Left ventricle myocardium inferior (tissue), 1 donor: ENCODE measurements around the gene LANCL1. TPM values are rescaled to one million over a fixed set of nuclear protein-coding genes. Genes with fewer than 3 reads are reported as not detected.

Source experiments
- DNase-seq: peaks from one replicate; pipeline ENCODE4 v3.0.0-alpha.2; 2020
- H3K27ac ChIP-seq: fragments of 200-600 bp; replicated peaks from 2 replicates; pipeline ENCODE4 v1.8.0; 2021
- H3K27me3 ChIP-seq: fragments of 200-600 bp; 2 replicates; pipeline ENCODE4 v1.8.0; 2021; ENCODE audit warnings: low read depth
- H3K36me3 ChIP-seq: fragments of 200-600 bp; 2 replicates; pipeline ENCODE4 v1.8.0; 2021
- H3K4me1 ChIP-seq: fragments of 200-600 bp; 2 replicates; pipeline ENCODE4 v1.8.0; 2021
- H3K4me3 ChIP-seq: fragments of 200-600 bp; 2 replicates; pipeline ENCODE4 v1.8.0; 2021; ENCODE audit warnings: mild to moderate bottlenecking, moderate library complexity
- H3K9me3 ChIP-seq: fragments of 200-600 bp; replicated peaks from 2 replicates; pipeline ENCODE4 v1.8.0; 2021
- intact Hi-C: fragments of 100-400 bp; cut with micrococcal nuclease; formaldehyde crosslinking; loops from one replicate; pipeline ENCODE4 v1.11.0; 2022
- total RNA-seq: library from RNA; stranded (reverse); fragmentation: NEBNext Ultra II Directional; extraction: Animal tissue kit (Norgen Biotek cat#: 25700); gene quantifications from one replicate; pipeline ENCODE4 v1.2.1, GENCODE V29; 2021
- TF ChIP-seq, protein P1 (sequence below): fragments of 200-600 bp; IDR thresholded peaks from 2 replicates; pipeline ENCODE4 v1.8.0; 2021; ENCODE audit warnings: antibody characterized with exemption, mild to moderate bottlenecking, borderline replicate concordance
- donor health status: DM: no; HTN: yes; CAD: no; lungs with severe emphysema.

The LANCL1 gene
- total RNA-seq, 1 donor from 2014 or later: 65.4 TPM

DNA sequence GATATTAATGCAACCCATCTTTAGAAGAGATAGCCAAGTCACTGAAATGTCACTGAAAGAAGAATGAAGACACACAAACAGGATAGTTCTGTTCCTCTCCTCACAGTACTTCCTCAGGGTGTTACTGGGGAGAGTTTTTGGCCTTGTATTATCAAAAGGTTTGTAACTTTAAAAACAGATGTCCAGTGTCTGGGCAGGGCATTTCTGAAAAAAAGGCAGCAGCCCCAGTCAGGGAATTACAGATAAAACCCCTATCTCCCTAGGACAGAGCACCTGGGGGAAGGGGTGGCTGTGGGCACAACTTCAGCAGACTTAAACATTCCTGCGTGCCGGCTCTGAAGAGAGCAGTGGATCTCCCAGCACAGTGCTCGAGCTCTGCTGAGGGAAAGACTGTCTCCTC is 30.8 kb downstream of the LANCL1 start:
- no peak overlapping the region for H3K27ac ChIP-seq
- no peak overlapping the region for H3K4me3 ChIP-seq
- peaks cover 25% of the 10 kb centered on the region for H3K9me3 ChIP-seq
- H3K36me3 ChIP-seq: peaks cover 19% of the 10 kb centered on the region
- peaks cover 6% of the 10 kb centered on the region for H3K4me1 ChIP-seq
- TF ChIP-seq, protein P1, sequence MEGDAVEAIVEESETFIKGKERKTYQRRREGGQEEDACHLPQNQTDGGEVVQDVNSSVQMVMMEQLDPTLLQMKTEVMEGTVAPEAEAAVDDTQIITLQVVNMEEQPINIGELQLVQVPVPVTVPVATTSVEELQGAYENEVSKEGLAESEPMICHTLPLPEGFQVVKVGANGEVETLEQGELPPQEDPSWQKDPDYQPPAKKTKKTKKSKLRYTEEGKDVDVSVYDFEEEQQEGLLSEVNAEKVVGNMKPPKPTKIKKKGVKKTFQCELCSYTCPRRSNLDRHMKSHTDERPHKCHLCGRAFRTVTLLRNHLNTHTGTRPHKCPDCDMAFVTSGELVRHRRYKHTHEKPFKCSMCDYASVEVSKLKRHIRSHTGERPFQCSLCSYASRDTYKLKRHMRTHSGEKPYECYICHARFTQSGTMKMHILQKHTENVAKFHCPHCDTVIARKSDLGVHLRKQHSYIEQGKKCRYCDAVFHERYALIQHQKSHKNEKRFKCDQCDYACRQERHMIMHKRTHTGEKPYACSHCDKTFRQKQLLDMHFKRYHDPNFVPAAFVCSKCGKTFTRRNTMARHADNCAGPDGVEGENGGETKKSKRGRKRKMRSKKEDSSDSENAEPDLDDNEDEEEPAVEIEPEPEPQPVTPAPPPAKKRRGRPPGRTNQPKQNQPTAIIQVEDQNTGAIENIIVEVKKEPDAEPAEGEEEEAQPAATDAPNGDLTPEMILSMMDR: no peak
- no peaks in the 10 kb centered on the region for H3K27me3 ChIP-seq
- no peak for DNase-seq
- intact Hi-C loops: no loop called here

DNA sequence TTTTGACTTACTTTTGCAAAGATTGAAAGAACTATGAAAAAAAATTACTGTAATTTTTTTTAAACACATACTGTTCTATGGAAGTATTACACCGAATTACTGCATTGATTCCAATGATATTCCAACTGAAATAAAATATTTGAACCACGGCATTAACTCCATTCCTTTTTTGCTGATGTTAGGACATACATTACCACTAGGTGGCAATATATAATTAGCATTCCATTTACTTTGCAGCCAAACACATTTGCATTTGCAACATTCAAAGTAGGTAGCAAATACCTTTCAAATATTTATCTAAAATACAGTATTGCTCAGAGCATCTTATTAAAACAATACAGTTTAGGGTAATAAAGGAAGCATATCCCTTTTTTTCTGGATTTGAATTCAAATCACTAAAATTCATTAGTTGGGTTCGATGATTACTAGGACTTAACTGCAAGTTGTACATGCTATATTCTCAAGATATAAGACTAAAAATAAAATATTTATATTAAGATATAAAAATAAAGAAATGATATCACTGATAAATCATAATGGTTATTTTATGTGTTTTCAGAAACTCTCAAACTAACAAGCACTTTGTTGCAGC is 31.3 kb downstream of the LANCL1 start:
- Histone ChIP-seq H3K4me3 (no peak overlapping the region), H3K27ac (no peak overlapping the region), H3K9me3 (peaks cover 20% of the 10 kb centered on the region), H3K27me3 (no peaks in the 10 kb centered on the region), H3K4me1 (peaks cover 6% of the 10 kb centered on the region), H3K36me3 (peaks cover 20% of the 10 kb centered on the region)
- no peak for DNase-seq
- TF ChIP-seq, protein P1: peak; percentile 71
- intact Hi-C loops: no loop called here

- intact Hi-C loops: no loop called here
- DNase-seq: no peak
- Histone ChIP-seq H3K4me3 (no peak overlapping the region), H3K36me3 (peaks cover 37% of the 10 kb centered on the region), H3K27me3 (no peaks in the 10 kb centered on the region), H3K9me3 (peaks cover 20% of the 10 kb centered on the region), H3K27ac (no peak overlapping the region), H3K4me1 (peaks cover 6% of the 10 kb centered on the region)
- TF ChIP-seq, protein P1: no peak
These were observed 33.0 kb downstream of the LANCL1 start for GRCh38 chr2:210443527-210443926.

- intact Hi-C loops: no loop called here
These were observed 33.7 kb downstream of the LANCL1 start for GRCh38 chr2:210442878-210443277.

GRCh38 chr2:210442457-210442856 is 34.1 kb downstream of the LANCL1 start:
- intact Hi-C loops: no loop called here
- TF ChIP-seq, protein P1: no peak
- Histone ChIP-seq H3K27ac (no peak overlapping the region), H3K9me3 (peaks cover 10% of the 10 kb centered on the region), H3K4me1 (peaks cover 6% of the 10 kb centered on the region), H3K36me3 (peaks cover 40% of the 10 kb centered on the region), H3K27me3 (no peaks in the 10 kb centered on the region), H3K4me3 (no peak overlapping the region)
- DNase-seq: no peak

More at GRCh38 chr2:210442878-210443277, 33.7 kb downstream of the LANCL1 start:
- Histone ChIP-seq H3K27ac (no peak overlapping the region), H3K9me3 (peaks cover 14% of the 10 kb centered on the region), H3K4me3 (no peak overlapping the region), H3K27me3 (no peaks in the 10 kb centered on the region), H3K4me1 (peaks cover 6% of the 10 kb centered on the region), H3K36me3 (peaks cover 40% of the 10 kb centered on the region)
- TF ChIP-seq, protein P1: no peak
- no peak for DNase-seq
